NCI-H510A (cell line): ENCODE data around the gene VGLL2.

Experiments used
- DNase-seq: peaks from one replicate; lab custom pipeline; 2025; lab: John Stamatoyannopoulos, UW

VGLL2 gene

DNA sequence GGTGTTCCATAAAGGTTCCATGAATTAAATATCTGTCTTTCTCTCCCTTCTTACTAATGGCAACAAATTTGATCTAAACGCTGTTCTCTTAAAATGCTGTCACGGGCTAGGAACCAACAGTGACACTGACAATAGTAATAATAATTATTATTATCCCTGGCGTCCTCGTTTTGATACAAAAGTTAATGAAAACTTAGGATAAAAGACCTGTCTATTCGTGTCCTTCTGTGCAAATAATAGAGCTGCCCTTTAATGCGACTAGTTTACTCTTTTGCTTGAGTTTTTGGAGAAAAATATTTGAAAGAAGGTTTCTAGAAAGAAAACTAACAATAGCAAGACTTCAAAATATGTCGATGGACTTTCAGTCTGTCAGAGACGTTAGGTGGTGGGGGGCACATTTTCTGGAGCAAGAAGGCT, 4.3 kb downstream of the VGLL2 start:
- DNase-seq, result no peak

GRCh38 chr6:117270055-117270842, 4.9 kb downstream of the VGLL2 start:
- no peak for DNase-seq

DNA sequence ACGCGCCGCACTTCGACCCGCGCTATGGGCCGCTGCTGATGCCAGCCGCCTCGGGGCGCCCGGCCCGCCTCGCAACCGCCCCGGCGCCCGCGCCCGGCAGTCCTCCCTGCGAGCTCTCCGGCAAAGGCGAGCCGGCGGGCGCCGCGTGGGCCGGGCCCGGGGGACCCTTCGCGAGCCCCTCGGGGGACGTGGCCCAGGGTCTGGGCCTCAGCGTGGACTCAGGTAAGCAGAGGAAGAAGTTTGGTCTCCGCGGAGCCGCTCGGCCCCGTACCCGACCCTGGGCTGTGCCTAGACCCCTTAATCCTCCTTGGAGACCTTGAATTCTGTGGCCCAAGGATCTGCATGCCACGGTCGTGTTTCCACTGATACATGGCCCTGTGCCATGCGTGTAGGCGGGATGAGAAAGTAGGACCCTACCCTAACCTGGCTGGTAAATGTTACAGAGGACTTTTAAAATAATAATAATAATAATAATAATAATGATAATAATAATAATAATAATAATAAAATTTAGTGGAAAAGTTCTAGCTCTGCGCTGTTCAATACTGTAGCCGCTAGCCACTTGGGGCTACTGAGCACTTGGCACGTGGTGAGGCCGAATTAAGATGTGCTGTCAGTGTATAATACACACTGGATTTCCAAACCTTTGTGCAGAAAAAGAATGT, 5.6 kb downstream of the VGLL2 start:
- no peak for DNase-seq

DNA sequence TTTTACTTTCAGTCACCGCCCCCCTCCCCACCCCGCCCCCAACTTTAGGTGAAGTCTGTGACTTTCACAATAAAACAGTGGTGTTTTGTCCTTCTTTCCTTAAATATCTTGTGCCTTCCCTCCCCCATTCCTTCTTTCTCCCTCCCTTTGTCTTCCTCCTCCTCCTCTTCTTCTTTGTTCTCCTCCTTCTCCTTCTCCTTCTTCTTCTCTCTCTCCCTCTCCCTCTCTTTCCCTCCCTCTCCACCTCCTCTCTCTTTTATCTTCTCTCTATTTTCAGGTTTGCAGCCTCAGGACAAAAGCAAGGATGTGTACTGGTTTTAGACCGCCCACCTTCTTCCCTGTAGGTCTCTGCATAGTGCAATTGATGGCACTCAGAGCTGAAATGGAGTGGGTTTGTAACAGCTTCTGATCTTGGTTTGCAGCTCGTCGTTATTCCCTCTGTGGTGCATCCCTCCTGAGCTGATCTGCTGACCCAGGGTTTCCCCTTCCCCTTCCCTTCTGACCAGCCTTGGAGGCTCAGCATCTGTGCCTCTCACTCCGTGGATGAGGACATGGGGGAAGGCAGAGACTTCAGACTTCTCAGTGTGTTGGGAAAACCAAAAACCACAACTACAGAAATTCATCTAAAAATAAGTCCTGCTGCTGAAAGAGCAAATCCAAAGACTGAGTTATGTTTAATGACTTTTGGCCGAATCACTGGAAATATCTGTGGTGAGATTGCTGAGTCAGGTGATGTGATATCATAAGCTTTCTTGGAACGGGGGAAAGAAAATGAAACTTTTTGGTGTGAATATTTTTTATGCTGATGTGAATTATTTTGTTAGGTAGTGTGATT, 6.9 kb downstream of the VGLL2 start:
- DNase-seq, result no peak

DNA sequence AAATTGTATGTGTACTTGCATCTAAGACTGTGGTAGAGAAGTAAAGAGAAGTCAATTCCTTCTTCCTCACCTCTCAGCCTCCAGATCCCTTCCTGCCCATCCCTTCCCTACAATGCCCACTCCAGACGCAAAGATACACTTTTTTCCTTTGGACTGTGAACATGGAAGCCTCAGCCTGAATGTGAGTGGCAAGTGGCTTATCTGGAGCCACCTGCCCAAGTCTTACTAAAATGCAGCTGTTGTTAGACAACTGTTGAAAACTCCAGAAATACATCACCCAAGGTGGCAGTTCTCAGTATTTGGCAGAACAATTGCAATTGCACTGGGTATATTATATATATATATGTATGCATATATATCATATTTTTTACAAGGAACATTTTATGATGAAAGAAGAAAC, 7.5 kb downstream of the VGLL2 start:
- DNase-seq, result no peak

DNA sequence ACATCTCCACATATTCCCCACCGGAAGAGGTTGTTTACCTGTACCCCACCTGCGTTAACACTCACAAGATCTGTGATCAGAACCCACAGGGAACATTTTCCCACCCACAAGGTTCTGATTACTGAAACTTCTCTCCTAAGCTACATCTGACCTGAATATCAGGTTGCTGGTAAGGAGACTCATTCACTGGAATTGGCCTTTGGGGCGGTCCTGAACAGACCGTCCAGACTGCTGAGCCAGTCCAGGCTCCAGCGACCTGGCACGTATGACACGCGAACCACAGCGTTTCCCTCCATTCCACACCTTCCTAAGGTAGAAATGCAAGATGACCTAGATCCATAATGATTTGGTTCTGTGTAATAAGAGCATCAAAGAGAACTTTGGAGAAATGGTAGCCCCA, 9.8 kb downstream of the VGLL2 start:
- no peak for DNase-seq

DNA sequence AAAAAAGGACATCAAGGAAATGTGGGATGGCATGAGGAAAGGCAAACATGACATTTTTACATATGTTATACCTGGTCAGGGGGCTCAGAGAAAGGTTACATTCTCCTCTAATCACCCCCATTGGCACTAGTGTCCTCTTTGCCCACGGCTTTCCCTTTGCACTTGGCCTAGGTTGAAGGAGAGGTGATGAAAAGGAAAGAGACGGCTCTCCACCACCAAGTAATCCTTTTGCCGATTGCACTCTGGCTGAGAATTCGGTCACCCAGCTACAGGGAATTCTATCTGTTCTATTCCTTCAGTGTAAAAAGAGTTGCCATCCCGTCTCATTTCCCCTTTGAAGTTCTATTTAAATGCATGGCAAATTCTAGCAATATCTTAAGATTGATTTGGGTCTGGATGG, 10.4 kb downstream of the VGLL2 start:
- no peak for DNase-seq

DNA sequence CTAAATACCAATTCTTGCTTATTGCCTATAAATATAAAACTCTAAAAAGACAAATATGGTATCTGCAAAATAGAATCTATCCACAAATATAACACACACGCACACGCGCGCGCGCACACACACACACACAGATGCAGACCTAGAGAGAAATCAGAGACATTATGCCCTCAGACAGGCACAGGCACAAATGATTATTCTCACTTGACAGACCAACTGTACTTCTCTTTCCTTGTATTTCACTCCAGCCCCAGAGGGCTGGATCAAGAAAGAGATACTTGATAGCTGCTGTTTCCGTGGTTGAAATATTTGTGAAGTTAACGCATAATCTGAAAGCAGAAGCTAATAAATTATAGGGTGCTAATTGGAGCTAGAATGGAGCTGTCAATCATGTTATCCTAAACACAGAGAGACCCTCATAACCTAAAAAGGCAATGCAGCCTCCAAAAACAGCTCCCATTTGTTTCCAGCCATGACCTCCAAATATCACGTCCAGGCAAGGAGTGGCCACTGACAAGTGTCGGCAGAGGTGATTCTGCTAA, 11.5 kb downstream of the VGLL2 start:
- no peak for DNase-seq

DNA sequence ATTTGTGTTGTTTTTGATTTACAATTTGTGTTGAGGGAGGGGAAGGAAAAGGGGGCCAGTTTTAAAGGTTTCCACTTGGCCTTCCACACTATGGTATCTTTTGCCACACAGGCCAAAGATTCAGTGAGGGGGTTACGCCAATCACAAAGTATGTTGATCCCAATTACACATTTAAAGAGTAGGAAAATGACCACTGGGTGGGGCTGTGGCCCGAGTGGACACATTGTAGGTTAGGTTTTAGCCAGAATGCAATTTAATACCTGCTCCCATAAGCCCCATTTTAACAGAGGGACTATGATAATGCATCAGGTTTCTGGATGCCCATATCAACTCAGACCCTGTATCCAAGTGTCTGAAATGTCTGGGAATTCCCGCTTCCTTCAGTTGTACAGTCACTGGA, 15.6 kb downstream of the VGLL2 start:
- no peak for DNase-seq

DNA sequence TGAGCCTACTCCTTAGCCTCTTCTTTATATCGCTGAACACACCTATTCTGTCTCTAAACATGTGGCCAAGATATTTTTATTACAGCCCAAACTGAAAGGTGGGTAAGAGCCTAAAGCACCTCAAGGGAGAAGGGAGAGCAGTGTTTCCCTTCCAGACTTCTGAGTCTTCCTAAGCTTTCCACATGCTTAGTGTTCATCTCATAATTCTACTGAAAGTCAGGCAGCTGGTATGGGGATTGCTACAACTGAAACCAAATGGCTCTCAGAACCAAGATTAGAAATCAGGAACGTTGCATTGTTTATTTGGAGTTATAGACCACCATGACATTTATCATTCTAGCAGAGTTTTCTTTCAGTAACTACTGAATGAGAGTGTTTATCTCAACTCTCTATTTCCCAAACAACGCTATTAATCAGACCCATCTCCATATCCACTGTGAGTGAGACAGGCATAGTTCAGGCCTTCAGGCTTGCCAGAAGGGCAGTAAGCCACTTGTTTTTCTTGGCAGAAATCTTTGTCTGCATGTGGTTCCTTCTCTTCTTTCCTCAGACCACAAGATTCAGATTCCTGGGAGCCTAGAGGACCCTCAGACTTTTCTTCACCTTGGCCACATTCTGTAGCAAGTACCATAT, 22.8 kb downstream of the VGLL2 start:
- no peak for DNase-seq

DNA sequence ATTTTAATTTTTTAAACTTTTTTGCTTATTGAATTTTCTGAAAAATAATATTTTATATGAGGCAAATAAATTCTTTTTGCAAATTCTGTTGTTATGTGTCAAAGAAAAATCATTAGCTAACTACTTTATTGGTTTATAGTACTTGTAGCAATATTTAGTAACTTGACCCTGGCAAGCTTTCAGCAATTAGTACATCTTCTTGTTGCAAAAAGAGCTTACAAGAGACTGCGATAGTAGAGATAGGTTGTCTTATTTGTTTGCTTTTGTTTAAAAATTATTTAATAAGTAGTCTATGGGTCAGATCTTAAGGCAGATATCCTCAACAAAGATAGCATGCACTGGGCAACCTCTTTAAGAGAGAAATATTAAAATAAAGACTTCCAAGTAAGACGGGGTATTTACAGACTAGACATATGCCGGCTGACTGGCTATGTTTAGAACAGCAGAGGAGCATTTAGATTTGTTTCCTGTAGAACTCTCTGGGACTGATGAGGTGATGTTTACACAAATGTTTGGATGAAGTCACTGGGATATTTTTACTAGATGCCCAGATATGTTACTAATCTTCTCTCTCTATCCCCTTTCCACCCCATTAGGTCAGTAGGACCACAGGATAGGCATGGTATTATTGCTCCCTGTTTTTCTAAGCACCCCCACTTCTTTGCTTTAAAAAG, 25.0 kb downstream of the VGLL2 start:
- no peak for DNase-seq

- no peak for DNase-seq
Measured at GRCh38 chr6:117298941-117299340, 33.6 kb downstream of the VGLL2 start.

DNA sequence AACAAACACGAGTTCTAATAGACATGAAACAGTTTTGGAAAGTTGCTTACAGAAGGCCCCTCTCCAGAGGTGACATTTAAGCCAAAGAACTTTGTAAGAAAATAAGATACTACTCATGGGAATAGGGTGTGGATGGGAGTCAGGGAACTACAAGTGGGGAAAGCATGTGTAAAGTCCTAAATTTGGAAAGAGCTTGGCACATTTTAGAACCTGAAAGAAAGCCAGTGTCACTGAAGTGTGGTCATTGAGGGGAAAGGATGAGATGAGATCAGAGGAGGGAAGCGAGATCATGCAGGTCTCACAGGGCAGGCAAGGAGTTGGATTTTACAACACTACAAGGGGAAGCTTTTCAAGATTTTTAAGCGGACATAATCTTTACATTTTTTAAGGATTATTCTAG, 38.0 kb downstream of the VGLL2 start:
- DNase-seq, result no peak

- DNase-seq, result no peak
Measured at GRCh38 chr6:117304446-117304845, 39.1 kb downstream of the VGLL2 start.

- no peak for DNase-seq
Measured at GRCh38 chr6:117306227-117306790, 41.0 kb downstream of the VGLL2 start.

GRCh38 chr6:117307655-117308054, 42.3 kb downstream of the VGLL2 start:
- DNase-seq, result no peak

DNA sequence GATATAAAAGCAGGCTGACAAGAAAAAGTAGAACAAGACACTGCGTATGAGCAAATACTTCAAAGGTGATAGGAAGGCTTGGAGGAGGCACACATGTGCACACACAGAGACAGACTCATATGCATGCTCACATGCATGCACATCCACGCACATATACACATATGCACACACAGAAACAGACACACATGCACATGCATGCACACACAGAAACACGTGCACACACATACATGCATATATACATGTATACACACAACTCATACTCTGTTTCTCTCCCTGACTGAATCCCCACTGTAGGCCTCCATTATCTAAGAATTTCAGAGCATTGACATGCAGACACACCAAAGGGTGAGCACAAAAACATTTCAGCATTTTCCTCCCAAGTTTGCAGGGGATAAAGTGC, 43.7 kb downstream of the VGLL2 start:
- DNase-seq, result no peak

GRCh38 chr6:117309611-117310010, 44.3 kb downstream of the VGLL2 start:
- DNase-seq, result no peak

DNA sequence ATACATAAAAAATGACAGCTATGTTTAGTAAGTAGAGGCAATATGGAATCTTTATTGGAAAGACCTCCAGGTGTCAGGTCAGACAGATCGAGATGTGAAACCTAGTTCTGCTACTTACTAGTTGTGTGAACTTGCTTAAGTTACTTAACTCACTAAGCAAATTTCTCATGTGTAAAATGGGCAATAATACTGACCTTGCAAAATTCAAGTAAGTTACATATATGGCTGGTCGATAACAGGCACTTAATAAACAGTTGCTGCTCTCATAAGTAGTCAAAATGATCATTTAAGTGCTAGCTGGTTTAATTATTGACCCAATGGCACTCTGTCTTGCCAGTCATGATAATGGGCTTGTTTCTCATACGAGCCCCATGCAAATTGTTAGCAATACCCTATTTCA, 46.0 kb downstream of the VGLL2 start:
- no peak for DNase-seq

- no peak for DNase-seq
Measured at GRCh38 chr6:117311726-117312125, 46.4 kb downstream of the VGLL2 start.

GRCh38 chr6:117317261-117317660, 51.9 kb downstream of the VGLL2 start:
- DNase-seq, result no peak
